ENCODE results near the gene SNRNP70.
"Not testable (repeated sequence)": the region's sequence is repeated elsewhere in the genome, so short reads cannot be mapped to it uniquely, and the experiment has no call there.

Gene SNRNP70

DNA sequence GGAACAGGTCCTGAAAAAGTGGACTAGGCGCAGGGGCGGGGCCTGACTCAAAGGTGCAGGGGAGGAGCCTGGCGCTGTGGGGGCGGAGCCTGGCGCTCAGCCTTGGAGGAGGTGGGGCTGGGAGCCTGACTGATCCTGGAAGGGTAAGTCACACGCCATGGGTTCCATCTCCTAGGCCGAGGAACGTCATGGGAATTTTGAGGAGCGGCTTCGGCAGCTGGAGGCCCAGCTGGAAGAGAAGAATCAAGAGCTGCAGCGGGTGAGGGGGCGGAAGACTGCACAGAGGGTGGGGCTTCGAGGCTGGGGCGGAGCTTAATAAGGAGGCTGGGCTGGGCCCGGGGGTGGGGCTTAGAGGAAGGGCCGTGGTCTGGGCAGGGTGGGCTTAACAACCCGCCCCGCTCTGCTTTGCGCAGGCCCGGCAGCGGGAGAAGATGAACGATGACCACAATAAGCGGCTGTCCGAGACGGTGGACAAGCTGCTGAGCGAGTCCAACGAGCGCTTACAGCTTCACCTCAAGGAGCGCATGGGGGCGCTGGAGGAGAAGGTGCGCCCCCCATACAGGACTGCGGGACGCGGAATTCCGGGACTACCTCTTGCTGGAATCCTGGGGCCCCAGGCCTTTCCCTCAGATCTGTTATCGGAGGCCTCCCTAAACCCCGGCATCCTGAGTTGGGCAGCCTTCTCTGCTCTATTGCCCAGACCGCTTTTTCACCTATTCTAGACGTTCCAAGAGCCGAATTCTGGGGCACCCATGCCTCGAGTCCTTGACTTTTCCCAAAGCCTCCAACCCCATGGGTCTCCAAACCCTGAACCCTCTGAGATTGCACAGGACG, 48.6 kb downstream of the SNRNP70 start:
- peak; percentile 74 for ATAC-seq

DNA sequence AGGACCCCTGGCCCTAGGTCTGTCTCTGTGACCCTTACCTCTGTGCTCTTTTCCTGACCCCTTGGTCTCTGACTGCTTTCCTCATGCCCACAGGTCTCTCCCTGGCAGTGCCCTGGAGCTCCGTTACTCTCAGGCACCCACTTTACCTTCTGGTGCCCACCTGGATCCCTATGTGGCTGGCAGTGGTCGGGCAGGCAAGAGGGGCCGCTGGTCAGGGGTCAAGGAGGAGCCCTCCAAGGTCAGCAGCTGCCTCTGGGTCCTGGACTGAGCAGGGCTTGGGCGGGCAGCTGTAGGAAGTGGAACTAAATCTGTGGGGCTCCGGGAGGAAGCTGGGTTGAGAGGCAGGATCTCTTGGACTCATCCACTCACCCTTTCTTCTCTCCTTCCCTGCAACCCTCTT, 50.4 kb downstream of the SNRNP70 start:
- peaks cover 24% of the 10 kb centered on the region for H3K4me1 Mint-ChIP-seq
- ATAC-seq (no peak), DNase-seq (ENCODE audit: low spot score in 2 of 2) (no peak)
- H3K36me3 Mint-ChIP-seq: peaks cover 6% of the 10 kb centered on the region
- no peak overlapping the region for H3K4me3 Mint-ChIP-seq
- H3K9me3 Mint-ChIP-seq: no peaks in the 10 kb centered on the region
- no peak overlapping the region for H3K27ac Mint-ChIP-seq

More for the DNA sequence above, 48.6 kb downstream of the SNRNP70 start:
- peak in 1 of 2 donors; percentile 72 for DNase-seq (ENCODE audit: low spot score in 2 of 2)
- Mint-ChIP-seq H3K4me1 (peaks cover 29% of the 10 kb centered on the region), H3K36me3 (peaks cover 6% of the 10 kb centered on the region), H3K27ac (no peak overlapping the region), H3K9me3 (no peaks in the 10 kb centered on the region), H3K4me3 (peak overlapping the region; percentile 65)

- H3K4me3 Mint-ChIP-seq: no peak overlapping the region
- no peak overlapping the region for H3K27ac Mint-ChIP-seq
- ATAC-seq (no peak), DNase-seq (ENCODE audit: low spot score in 2 of 2) (no peak)
- H3K36me3 Mint-ChIP-seq: peaks cover 6% of the 10 kb centered on the region
- peaks cover 24% of the 10 kb centered on the region for H3K4me1 Mint-ChIP-seq
- H3K9me3 Mint-ChIP-seq: no peaks in the 10 kb centered on the region
Measured at GRCh38 chr19:49136771-49137171, 51.5 kb downstream of the SNRNP70 start.

DNA sequence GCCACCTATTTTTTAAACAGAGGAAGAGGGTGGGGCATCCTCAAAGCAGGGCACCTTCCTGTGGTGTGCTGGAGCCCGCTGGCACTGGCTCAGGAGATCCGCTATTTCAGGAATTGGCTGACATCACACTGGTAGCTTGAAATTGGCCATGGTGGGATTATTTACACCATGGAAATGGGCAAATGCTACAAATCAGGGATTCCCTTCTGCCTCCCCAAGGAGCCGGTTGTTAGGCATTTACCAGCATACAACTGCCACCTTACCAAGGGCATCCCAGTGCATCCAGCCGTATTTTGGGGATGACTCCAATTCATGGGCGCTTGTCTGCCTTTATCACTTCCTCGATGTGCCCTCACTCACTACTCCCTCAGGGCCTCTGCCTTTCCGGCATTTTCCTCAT, 55.7 kb downstream of the SNRNP70 start:
- Mint-ChIP-seq H3K4me3 (no peak overlapping the region), H3K9me3 (no peaks in the 10 kb centered on the region), H3K27ac (no peak overlapping the region), H3K4me1 (peaks cover 17% of the 10 kb centered on the region), H3K36me3 (peaks cover 7% of the 10 kb centered on the region)
- ATAC-seq: no peak
- no peak for DNase-seq (ENCODE audit: low spot score in 2 of 2)

- no peak for ATAC-seq
- Mint-ChIP-seq H3K27ac (no peak overlapping the region), H3K9me3 (no peaks in the 10 kb centered on the region), H3K4me3 (no peak overlapping the region), H3K4me1 (peaks cover 21% of the 10 kb centered on the region), H3K36me3 (peaks cover 7% of the 10 kb centered on the region)
- DNase-seq (ENCODE audit: low spot score in 2 of 2): no peak
Measured at GRCh38 chr19:49141352-49141751, 56.1 kb downstream of the SNRNP70 start.

DNA sequence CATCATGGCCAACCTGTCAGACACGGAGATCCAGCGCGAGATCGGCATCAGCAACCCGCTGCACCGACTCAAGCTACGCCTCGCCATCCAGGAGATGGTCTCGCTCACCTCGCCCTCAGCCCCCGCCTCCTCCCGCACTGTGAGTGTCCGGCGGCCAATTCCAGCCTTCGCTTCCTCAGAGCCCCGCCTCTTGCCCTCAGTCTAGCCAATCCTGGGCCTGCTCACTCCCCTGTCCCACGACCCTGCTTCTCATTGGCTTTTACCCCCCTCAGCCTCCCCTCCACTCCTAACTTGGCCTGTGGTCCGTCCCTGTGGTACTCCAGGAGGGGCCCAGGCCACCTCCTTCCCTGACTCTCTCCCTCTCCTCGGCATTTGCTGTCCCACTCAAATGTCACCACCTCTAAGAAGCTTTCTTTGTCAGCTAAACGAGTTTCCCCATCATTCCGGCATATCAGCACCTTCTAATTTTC, 57.6 kb downstream of the SNRNP70 start:
- peaks cover 7% of the 10 kb centered on the region for H3K36me3 Mint-ChIP-seq
- peak overlapping the region; percentile 23 for H3K27ac Mint-ChIP-seq
- H3K4me1 Mint-ChIP-seq: peaks cover 22% of the 10 kb centered on the region
- H3K4me3 Mint-ChIP-seq: peak overlapping the region; percentile 75
- peak; percentile 46 to 78 for DNase-seq (ENCODE audit: low spot score in 2 of 2)
- ATAC-seq: peak; percentile 90
- H3K9me3 Mint-ChIP-seq: no peaks in the 10 kb centered on the region

- Mint-ChIP-seq H3K9me3 (no peaks in the 10 kb centered on the region), H3K36me3 (peaks cover 7% of the 10 kb centered on the region), H3K4me3 (peak overlapping the region; percentile 58), H3K27ac (peak overlapping the region; percentile 72), H3K4me1 (peaks cover 46% of the 10 kb centered on the region)
- DNase-seq (ENCODE audit: low spot score in 2 of 2) (peak; percentile 80 to 91), ATAC-seq (peak; percentile 72)
Measured at GRCh38 chr19:49145573-49146407, 60.5 kb downstream of the SNRNP70 start.

DNA sequence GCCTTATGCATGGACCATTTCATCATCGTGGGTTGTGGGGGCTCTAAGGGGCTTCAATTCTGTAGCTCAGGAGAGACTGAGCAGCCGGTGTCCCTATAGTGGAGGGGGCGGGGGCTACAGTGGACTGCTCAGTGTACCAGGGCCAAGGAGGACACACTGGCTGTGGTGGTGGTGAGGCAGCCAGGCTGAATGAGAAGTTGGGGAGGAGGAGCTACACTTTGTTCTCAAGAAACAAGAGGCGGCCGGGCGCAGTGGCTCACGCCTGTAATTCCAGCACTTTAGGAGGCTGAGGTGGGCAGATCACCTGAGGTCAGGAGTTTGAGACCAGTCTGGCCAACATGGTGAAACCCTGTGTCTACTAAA, 61.1 kb downstream of the SNRNP70 start:
- H3K9me3 Mint-ChIP-seq; H3K36me3 Mint-ChIP-seq; DNase-seq (ENCODE audit: low spot score in 2 of 2); H3K27ac Mint-ChIP-seq; ATAC-seq: not testable (repeated sequence)
- H3K4me3 Mint-ChIP-seq: peak overlapping the region; percentile 58
- peaks cover 47% of the 10 kb centered on the region for H3K4me1 Mint-ChIP-seq

GRCh38 chr19:49148044-49148682, 62.9 kb downstream of the SNRNP70 start:
- Mint-ChIP-seq H3K4me3 (peak overlapping the region; percentile 77), H3K27ac (no peak overlapping the region), H3K36me3 (peaks cover 3% of the 10 kb centered on the region), H3K4me1 (peaks cover 45% of the 10 kb centered on the region), H3K9me3 (peaks cover 2% of the 10 kb centered on the region)
- ATAC-seq (no peak), DNase-seq (ENCODE audit: low spot score in 2 of 2) (no peak)

DNA sequence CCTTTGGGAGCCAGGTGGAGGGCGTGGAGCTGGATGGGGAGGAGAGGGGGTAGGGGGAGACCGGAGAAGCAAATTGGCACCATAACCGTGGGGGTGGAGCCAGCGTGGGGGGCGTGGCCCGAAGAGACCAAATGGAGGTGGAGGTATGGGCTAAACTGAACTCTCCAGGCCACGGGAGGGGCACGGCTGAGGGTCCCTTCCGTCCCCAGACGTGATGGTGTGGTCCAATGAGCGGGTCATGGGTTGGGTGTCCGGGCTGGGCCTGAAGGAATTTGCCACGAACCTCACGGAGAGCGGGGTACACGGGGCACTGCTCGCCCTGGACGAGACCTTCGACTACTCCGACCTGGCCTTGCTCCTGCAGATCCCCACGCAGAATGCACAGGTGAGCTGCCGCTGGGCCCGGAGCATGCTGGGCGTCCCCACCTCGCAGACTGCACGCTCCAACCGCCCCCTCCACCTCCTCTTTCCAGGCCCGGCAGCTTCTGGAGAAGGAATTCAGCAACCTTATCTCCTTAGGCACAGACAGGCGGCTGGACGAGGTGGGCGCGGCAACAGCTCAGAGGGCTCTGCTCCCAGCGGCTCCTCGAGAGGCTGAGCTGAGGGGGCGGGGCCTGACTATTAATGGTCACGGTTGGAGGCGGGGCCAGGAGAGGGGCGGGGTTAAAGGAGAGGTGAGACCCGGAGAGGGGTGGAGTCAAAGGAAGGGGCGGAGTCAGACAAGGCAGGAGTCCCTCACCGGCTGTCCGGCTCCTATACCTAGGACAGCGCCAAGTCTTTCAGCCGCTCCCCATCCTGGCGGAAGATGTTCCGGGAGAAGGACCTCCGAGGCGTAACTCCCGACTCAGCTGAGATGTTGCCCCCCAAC, 63.8 kb downstream of the SNRNP70 start:
- ATAC-seq (peak; percentile 33), DNase-seq (ENCODE audit: low spot score in 2 of 2) (peak; percentile 67 to 89)
- Mint-ChIP-seq H3K4me1 (peaks cover 48% of the 10 kb centered on the region), H3K9me3 (peaks cover 5% of the 10 kb centered on the region), H3K4me3 (peak overlapping the region; percentile 77), H3K36me3 (no peaks in the 10 kb centered on the region), H3K27ac (no peak overlapping the region)

GRCh38 chr19:49149652-49150105, 64.4 kb downstream of the SNRNP70 start:
- H3K27ac Mint-ChIP-seq: peak overlapping the region; percentile 79
- DNase-seq (ENCODE audit: low spot score in 2 of 2): no peak
- H3K4me1 Mint-ChIP-seq: peaks cover 51% of the 10 kb centered on the region

DNA sequence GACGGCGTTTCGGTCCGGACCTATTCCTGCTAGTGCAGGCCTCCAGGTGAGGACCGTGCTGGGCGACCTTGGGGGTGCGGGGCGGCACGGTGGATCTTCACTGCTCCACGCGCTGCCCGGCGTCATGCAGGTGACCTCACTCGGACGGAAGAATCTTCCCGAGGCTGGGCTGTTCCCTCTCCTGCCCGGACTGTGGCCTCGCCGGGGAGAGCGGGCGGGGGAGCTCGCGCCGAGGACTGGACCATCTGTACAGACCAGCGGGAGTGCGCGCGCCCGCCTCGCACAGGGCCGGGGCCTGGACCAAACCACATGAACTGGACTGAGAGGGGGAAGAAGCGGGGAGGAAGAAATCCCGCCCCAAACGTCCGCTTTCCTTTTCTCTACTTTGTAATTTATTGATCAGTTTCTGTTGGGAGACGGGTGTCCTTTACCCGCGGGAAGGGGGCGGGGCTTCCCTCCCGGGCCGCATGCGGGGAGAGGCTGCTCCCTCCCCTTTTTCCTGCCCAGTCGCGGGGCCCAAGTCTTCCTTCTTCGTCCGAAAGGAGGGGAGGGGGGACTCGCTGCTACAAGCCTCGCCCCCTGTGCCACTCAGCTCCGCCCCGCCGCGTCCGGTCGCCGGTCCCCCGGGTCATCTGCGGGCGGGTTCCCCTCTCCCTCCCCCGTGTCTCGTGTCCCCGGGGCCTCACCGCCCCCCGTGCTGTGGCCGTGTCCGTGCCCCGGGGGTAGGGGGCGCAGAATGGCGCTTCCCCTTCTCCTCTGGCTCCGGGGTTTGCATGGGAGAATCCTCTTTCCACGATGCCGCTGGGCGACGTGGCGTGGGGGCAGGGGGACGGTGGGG, 65.1 kb downstream of the SNRNP70 start:
- DNase-seq (ENCODE audit: low spot score in 2 of 2) (peak in 1 of 2 donors; percentile 73), ATAC-seq (peak; percentile 40)
- peak overlapping the region; percentile 79 for H3K27ac Mint-ChIP-seq
- H3K4me3 Mint-ChIP-seq: peak overlapping the region; percentile 77
- peaks cover 50% of the 10 kb centered on the region for H3K4me1 Mint-ChIP-seq
- no peaks in the 10 kb centered on the region for H3K36me3 Mint-ChIP-seq
- H3K9me3 Mint-ChIP-seq: peaks cover 5% of the 10 kb centered on the region

More at GRCh38 chr19:49149652-49150105, 64.4 kb downstream of the SNRNP70 start:
- Mint-ChIP-seq H3K9me3 (peaks cover 5% of the 10 kb centered on the region), H3K36me3 (no peaks in the 10 kb centered on the region), H3K4me3 (peak overlapping the region; percentile 77)
- no peak for ATAC-seq

- no peak for DNase-seq (ENCODE audit: low spot score in 2 of 2)
- Mint-ChIP-seq H3K4me3 (peak overlapping the region; percentile 77), H3K4me1 (peaks cover 44% of the 10 kb centered on the region), H3K9me3 (peaks cover 5% of the 10 kb centered on the region), H3K27ac (no peak overlapping the region), H3K36me3 (no peaks in the 10 kb centered on the region)
- no peak for ATAC-seq
Measured at GRCh38 chr19:49150944-49151243, 65.6 kb downstream of the SNRNP70 start.
